Suprapubic skin (tissue), 4 donors: Measurements from ENCODE around the gene TBC1D16.

Experiments used
- CTCF ChIP-seq, 2 donors: fragments of 200-600 bp in 1 of 2; fragments of 450-650 bp in 1 of 2; sonication (generic) in 1 of 2; IDR thresholded peaks; one replicate each; pipeline ENCODE4 v1.5.1; 2016 to 2019; ENCODE audit warnings: antibody characterized with exemption in 2 of 2, mild to moderate bottlenecking in 1 of 2, moderate library complexity in 1 of 2
- EP300 ChIP-seq: sonication (generic); formaldehyde crosslinking; IDR thresholded peaks from one replicate; pipeline ENCODE4 v1.6.1; 2017; ENCODE audit warnings: antibody characterized with exemption
- POLR2A ChIP-seq, 2 donors: fragments of 450-650 bp; IDR thresholded peaks; one replicate each; pipeline ENCODE4 v1.6.1; 2017; ENCODE audit warnings: antibody characterized with exemption in 2 of 2, mild to moderate bottlenecking in 2 of 2, moderate library complexity in 2 of 2
- POLR2AphosphoS5 ChIP-seq, 3 donors: sonication (generic); formaldehyde crosslinking; IDR thresholded peaks; one replicate each; pipeline ENCODE4 v1.6.1; 2017; ENCODE audit warnings: antibody characterized with exemption in 3 of 3

- TF ChIP-seq CTCF (IDR thresholded peaks at IDR 0.05) (no peak), EP300 (no peak), POLR2A (IDR thresholded peaks at IDR 0.05) (no peak), POLR2AphosphoS5 (IDR thresholded peaks at IDR 0.05) (no peak)
Measured at GRCh38 chr17:79984877-79985276, 50.8 kb downstream of the TBC1D16 start.
